Stimulated activated naive B cell treated with anti-CD40 and anti-IgM and Interleukin-4, amounts not matched to agents 10 μg/mL and 1 μg/mL and 100 μg/mL, for 72 hours (primary cell): ENCODE measurements around the gene MAP3K7CL.
A peak's percentile ranks its signal among the peaks of the same experiment; 100 is the strongest.
"Not testable (repeated sequence)": the region's sequence is repeated elsewhere in the genome, so short reads cannot be mapped to it uniquely, and the experiment has no call there.

Experiments used
- ATAC-seq, 2 donors: fragments of 150-1000 bp; cut with Tn5 transposase; replicated peaks; 2 replicates each; pipeline ENCODE4 v1.10.0; 2021; ENCODE audit warnings: moderate library complexity in 1 of 2
- DNase-seq: peaks from one replicate; pipeline ENCODE4 v3.0.0; 2021
- H3K27ac Mint-ChIP-seq: one replicate; pipeline ENCODE4 v1.8.0; 2022; ENCODE audit warnings: mild to moderate bottlenecking, mixed read lengths
- H3K27me3 Mint-ChIP-seq, 2 donors: one replicate each; pipeline ENCODE4 v1.8.0; 2022; ENCODE audit warnings: mixed read lengths in 2 of 2
- H3K36me3 Mint-ChIP-seq, 2 donors: one replicate each; pipeline ENCODE4 v1.8.0; 2022; ENCODE audit warnings: mixed read lengths in 2 of 2, mild to moderate bottlenecking in 1 of 2
- H3K4me1 Mint-ChIP-seq, 2 donors: one replicate each; pipeline ENCODE4 v1.8.0; 2022; ENCODE audit warnings: mixed read lengths in 2 of 2, mild to moderate bottlenecking in 1 of 2
- H3K4me3 Mint-ChIP-seq, 2 donors: one replicate each; pipeline ENCODE4 v1.8.0; 2022; ENCODE audit warnings: mild to moderate bottlenecking in 2 of 2, mixed read lengths in 2 of 2, moderate library complexity in 1 of 2
- H3K9me3 Mint-ChIP-seq, 2 donors: one replicate each; pipeline ENCODE4 v1.8.0; 2022; ENCODE audit warnings: mixed read lengths in 2 of 2, mild to moderate bottlenecking in 1 of 2

The MAP3K7CL gene

GRCh38 chr21:29146726-29147125, 16.3 kb downstream of the MAP3K7CL start:
- no peak for DNase-seq
- ATAC-seq, result no peak
- no peak overlapping the region for H3K27ac Mint-ChIP-seq
- H3K36me3 Mint-ChIP-seq, result peaks cover 5 to 7% of the 10 kb centered on the region in 2 donors
- no peak overlapping the region for H3K4me3 Mint-ChIP-seq
- H3K4me1 Mint-ChIP-seq, result no peaks in the 10 kb centered on the region
- H3K9me3 Mint-ChIP-seq, result no peaks in the 10 kb centered on the region
- no peaks in the 10 kb centered on the region for H3K27me3 Mint-ChIP-seq

GRCh38 chr21:29148530-29148929, 18.1 kb downstream of the MAP3K7CL start:
- Mint-ChIP-seq H3K27me3 (no peaks in the 10 kb centered on the region), H3K36me3 (peaks cover 10 to 12% of the 10 kb centered on the region in 2 donors), H3K9me3 (no peaks in the 10 kb centered on the region), H3K4me1 (no peaks in the 10 kb centered on the region), H3K27ac (no peak overlapping the region), H3K4me3 (no peak overlapping the region)
- DNase-seq (no peak), ATAC-seq (no peak)

- Mint-ChIP-seq H3K27me3 (no peaks in the 10 kb centered on the region), H3K27ac (no peak overlapping the region), H3K9me3 (no peaks in the 10 kb centered on the region), H3K36me3 (peaks cover 10 to 15% of the 10 kb centered on the region in 2 donors), H3K4me1 (no peaks in the 10 kb centered on the region), H3K4me3 (no peak overlapping the region)
- no peak for ATAC-seq
- no peak for DNase-seq
Measured at GRCh38 chr21:29149808-29150425, 19.5 kb downstream of the MAP3K7CL start.

- ATAC-seq (no peak), DNase-seq (no peak)
- Mint-ChIP-seq H3K4me1 (no peaks in the 10 kb centered on the region), H3K27ac (no peak overlapping the region), H3K36me3 (peaks cover 10 to 15% of the 10 kb centered on the region in 2 donors), H3K27me3 (no peaks in the 10 kb centered on the region), H3K4me3 (no peak overlapping the region), H3K9me3 (no peaks in the 10 kb centered on the region)
Measured at GRCh38 chr21:29151931-29152330, 21.5 kb downstream of the MAP3K7CL start.

GRCh38 chr21:29152916-29153315, 22.5 kb downstream of the MAP3K7CL start:
- no peaks in the 10 kb centered on the region for H3K27me3 Mint-ChIP-seq

GRCh38 chr21:29154270-29154669, 23.8 kb downstream of the MAP3K7CL start:
- H3K9me3 Mint-ChIP-seq, result no peaks in the 10 kb centered on the region
- H3K27ac Mint-ChIP-seq, result no peak overlapping the region
- peaks cover 10 to 15% of the 10 kb centered on the region in 2 donors for H3K36me3 Mint-ChIP-seq
- ATAC-seq, result no peak
- H3K4me1 Mint-ChIP-seq, result no peaks in the 10 kb centered on the region
- H3K27me3 Mint-ChIP-seq, result no peaks in the 10 kb centered on the region
- no peak overlapping the region for H3K4me3 Mint-ChIP-seq
- DNase-seq, result no peak

More at GRCh38 chr21:29152916-29153315, 22.5 kb downstream of the MAP3K7CL start:
- no peak overlapping the region for H3K4me3 Mint-ChIP-seq
- no peak for ATAC-seq
- no peak for DNase-seq
- H3K9me3 Mint-ChIP-seq, result no peaks in the 10 kb centered on the region
- no peaks in the 10 kb centered on the region for H3K4me1 Mint-ChIP-seq
- peaks cover 10 to 15% of the 10 kb centered on the region in 2 donors for H3K36me3 Mint-ChIP-seq
- no peak overlapping the region for H3K27ac Mint-ChIP-seq

GRCh38 chr21:29155118-29155932, 24.9 kb downstream of the MAP3K7CL start:
- Mint-ChIP-seq H3K36me3 (peaks cover 10 to 16% of the 10 kb centered on the region in 2 donors), H3K27ac (no peak overlapping the region), H3K4me3 (peak overlapping the region in 1 of 2 donors; percentile 17), H3K27me3 (no peaks in the 10 kb centered on the region), H3K4me1 (no peaks in the 10 kb centered on the region), H3K9me3 (no peaks in the 10 kb centered on the region)
- ATAC-seq, result no peak
- no peak for DNase-seq

GRCh38 chr21:29155933-29156260, 25.5 kb downstream of the MAP3K7CL start:
- Mint-ChIP-seq H3K27me3 (no peaks in the 10 kb centered on the region), H3K4me1 (no peaks in the 10 kb centered on the region), H3K9me3 (no peaks in the 10 kb centered on the region), H3K36me3 (peaks cover 9 to 18% of the 10 kb centered on the region in 2 donors), H3K4me3 (no peak overlapping the region), H3K27ac (no peak overlapping the region)
- DNase-seq, result no peak
- ATAC-seq, result no peak

GRCh38 chr21:29157080-29157479, 26.6 kb downstream of the MAP3K7CL start:
- Mint-ChIP-seq H3K4me3 (no peak overlapping the region), H3K27me3 (no peaks in the 10 kb centered on the region), H3K36me3 (peaks cover 7 to 18% of the 10 kb centered on the region in 2 donors), H3K9me3 (no peaks in the 10 kb centered on the region), H3K27ac (no peak overlapping the region), H3K4me1 (no peaks in the 10 kb centered on the region)
- DNase-seq (no peak), ATAC-seq (no peak)

- H3K27me3 Mint-ChIP-seq, result no peaks in the 10 kb centered on the region
- peaks cover 0 to 6% of the 10 kb centered on the region in 2 donors for H3K4me1 Mint-ChIP-seq
- H3K9me3 Mint-ChIP-seq, result no peaks in the 10 kb centered on the region
- H3K36me3 Mint-ChIP-seq, result peaks cover 9 to 11% of the 10 kb centered on the region in 2 donors
- no peak for DNase-seq
- no peak overlapping the region for H3K4me3 Mint-ChIP-seq
- no peak for ATAC-seq
- H3K27ac Mint-ChIP-seq, result no peak overlapping the region
Measured at GRCh38 chr21:29159842-29160241, 29.4 kb downstream of the MAP3K7CL start.

- H3K27ac Mint-ChIP-seq, H3K4me3 Mint-ChIP-seq, H3K9me3 Mint-ChIP-seq, H3K4me1 Mint-ChIP-seq, ATAC-seq, H3K27me3 Mint-ChIP-seq, DNase-seq: not testable (repeated sequence)
- peaks cover 17 to 18% of the 10 kb centered on the region in 2 donors for H3K36me3 Mint-ChIP-seq
Measured at GRCh38 chr21:29162825-29163224, 32.4 kb downstream of the MAP3K7CL start.

- peaks cover 17 to 18% of the 10 kb centered on the region in 2 donors for H3K36me3 Mint-ChIP-seq
- no peaks in the 10 kb centered on the region for H3K9me3 Mint-ChIP-seq
- H3K4me1 Mint-ChIP-seq, result peaks cover 0 to 6% of the 10 kb centered on the region in 2 donors
- no peak for ATAC-seq
- no peaks in the 10 kb centered on the region for H3K27me3 Mint-ChIP-seq
- H3K27ac Mint-ChIP-seq, result peak overlapping the region; percentile 80
- no peak overlapping the region for H3K4me3 Mint-ChIP-seq
- DNase-seq, result no peak
Measured at GRCh38 chr21:29163341-29164115, 33.1 kb downstream of the MAP3K7CL start.

GRCh38 chr21:29164323-29164942, 34.0 kb downstream of the MAP3K7CL start:
- ATAC-seq (peak; percentile 48 to 50), DNase-seq (no peak)
- H3K4me3 Mint-ChIP-seq, result no peak overlapping the region

GRCh38 chr21:29166323-29166722, 35.9 kb downstream of the MAP3K7CL start:
- Mint-ChIP-seq H3K4me3 (no peak overlapping the region), H3K9me3 (no peaks in the 10 kb centered on the region), H3K36me3 (peaks cover 10 to 12% of the 10 kb centered on the region in 2 donors), H3K27me3 (no peaks in the 10 kb centered on the region), H3K4me1 (peaks cover 2 to 18% of the 10 kb centered on the region in 2 donors), H3K27ac (no peak overlapping the region)
- no peak for ATAC-seq
- no peak for DNase-seq

More at GRCh38 chr21:29164323-29164942, 34.0 kb downstream of the MAP3K7CL start:
- Mint-ChIP-seq H3K9me3 (no peaks in the 10 kb centered on the region), H3K27ac (no peak overlapping the region), H3K27me3 (no peaks in the 10 kb centered on the region), H3K36me3 (peaks cover 17 to 18% of the 10 kb centered on the region in 2 donors), H3K4me1 (peaks cover 0 to 6% of the 10 kb centered on the region in 2 donors)
